ENCODE data around the gene PNMA8B. TPM values are rescaled to one million over a fixed set of nuclear protein-coding genes. Genes with fewer than 3 reads are reported as not detected.

Gene PNMA8B
- total RNA-seq, 1 experiment from 2014 or later, result 0.75 TPM

DNA sequence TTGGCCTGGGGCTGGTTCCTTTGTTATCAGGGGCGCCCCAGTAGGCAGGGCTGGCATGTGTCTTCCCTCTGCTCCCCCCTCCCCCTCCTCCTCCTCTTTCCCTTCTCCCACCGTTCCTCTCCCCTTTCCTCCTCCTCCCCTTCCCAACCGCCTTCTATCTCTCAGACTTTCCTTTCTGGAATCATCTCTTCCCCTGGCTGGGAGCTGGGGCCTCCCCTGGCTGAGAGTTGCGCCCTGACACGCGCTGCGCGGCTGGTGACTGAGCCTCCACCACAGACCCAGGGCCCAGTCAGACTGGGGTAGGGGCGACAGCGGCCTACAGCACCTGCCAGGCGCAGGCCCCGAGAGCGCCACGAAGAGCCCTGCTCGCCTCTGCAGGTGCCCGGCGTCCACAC, 2.8 kb downstream of the PNMA8B start:
- H3K36me3 ChIP-seq (ENCODE audit: insufficient read depth, low read length, poor library complexity, severe bottlenecking), result no peaks in the 10 kb centered on the region
- H3K9me3 ChIP-seq (ENCODE audit: low read depth, low read length, poor library complexity, severe bottlenecking), result no peaks in the 10 kb centered on the region
- BruUV-seq (replicated peaks), result no TSS peak
- no peak for DNase-seq (ENCODE audit: low spot score)
- ChIA-PET POLR2A (ENCODE audit: low non-redundant PET) (no interaction called here), CTCF (no interaction called here)
- H3K27ac ChIP-seq (ENCODE audit: low read depth, low read length, poor library complexity, severe bottlenecking), result no peak overlapping the region
- no peaks in the 10 kb centered on the region for H3K27me3 ChIP-seq (replicated peaks; ENCODE audit: insufficient read depth, low read depth, low read length, poor library complexity)
- H3K4me1 ChIP-seq (ENCODE audit: insufficient read depth, low read length, poor library complexity, severe bottlenecking), result peaks cover 7% of the 10 kb centered on the region
- intact Hi-C loops (cut with micrococcal nuclease; ENCODE audit: unreplicated experiment), result no loop called here
- TF ChIP-seq, protein P1, sequence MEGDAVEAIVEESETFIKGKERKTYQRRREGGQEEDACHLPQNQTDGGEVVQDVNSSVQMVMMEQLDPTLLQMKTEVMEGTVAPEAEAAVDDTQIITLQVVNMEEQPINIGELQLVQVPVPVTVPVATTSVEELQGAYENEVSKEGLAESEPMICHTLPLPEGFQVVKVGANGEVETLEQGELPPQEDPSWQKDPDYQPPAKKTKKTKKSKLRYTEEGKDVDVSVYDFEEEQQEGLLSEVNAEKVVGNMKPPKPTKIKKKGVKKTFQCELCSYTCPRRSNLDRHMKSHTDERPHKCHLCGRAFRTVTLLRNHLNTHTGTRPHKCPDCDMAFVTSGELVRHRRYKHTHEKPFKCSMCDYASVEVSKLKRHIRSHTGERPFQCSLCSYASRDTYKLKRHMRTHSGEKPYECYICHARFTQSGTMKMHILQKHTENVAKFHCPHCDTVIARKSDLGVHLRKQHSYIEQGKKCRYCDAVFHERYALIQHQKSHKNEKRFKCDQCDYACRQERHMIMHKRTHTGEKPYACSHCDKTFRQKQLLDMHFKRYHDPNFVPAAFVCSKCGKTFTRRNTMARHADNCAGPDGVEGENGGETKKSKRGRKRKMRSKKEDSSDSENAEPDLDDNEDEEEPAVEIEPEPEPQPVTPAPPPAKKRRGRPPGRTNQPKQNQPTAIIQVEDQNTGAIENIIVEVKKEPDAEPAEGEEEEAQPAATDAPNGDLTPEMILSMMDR (conservative IDR thresholded peaks at IDR 0.05; ENCODE audit: low read depth, low read length), result no peak
- no peak for TF ChIP-seq EZH2 (IDR thresholded peaks at IDR 0.05; ENCODE audit: borderline replicate concordance, low read depth, low read length, poor library complexity, severe bottlenecking)
- no peak overlapping the region for H3K4me3 ChIP-seq (ENCODE audit: low read depth, low read length, poor library complexity, severe bottlenecking)

DNA sequence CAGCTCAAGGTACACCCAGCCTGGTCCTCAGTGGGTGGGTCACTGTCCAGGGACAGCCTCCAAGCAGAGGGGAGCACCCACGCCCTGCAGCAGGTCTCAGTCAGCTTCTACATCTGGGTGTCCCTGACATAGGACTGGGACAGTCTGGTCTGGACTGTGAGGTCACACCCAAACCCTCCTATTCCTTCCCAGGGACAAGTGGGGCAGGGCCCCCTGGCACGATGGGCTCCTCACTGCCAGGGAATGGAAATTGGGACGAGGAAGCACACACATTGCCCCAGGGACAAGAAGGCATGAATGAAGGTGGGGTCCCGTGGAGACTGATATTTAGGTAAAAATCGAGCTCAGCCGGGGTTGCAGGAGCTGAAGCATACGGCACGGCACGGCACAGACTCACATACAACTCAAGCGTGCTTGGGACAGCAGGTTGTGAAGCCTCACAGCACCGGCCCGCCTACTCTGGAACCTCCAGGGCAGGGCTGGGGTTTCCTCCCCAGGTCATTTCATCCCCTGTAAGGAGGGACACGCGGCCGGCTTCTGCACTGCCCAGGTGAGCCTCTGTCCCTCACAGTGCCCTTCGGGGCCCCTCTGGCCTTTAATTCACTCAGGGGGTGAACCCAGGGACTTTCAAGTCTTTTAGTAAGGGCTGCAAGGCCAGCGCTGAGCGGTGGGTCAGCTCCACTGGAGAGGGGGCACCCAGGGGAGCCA, 3.5 kb downstream of the PNMA8B start:
- Histone ChIP-seq H3K36me3 (ENCODE audit: insufficient read depth, low read length, poor library complexity, severe bottlenecking) (no peaks in the 10 kb centered on the region), H3K4me1 (ENCODE audit: insufficient read depth, low read length, poor library complexity, severe bottlenecking) (peaks cover 7% of the 10 kb centered on the region), H3K27me3 (replicated peaks; ENCODE audit: insufficient read depth, low read depth, low read length, poor library complexity) (no peaks in the 10 kb centered on the region), H3K9me3 (ENCODE audit: low read depth, low read length, poor library complexity, severe bottlenecking) (no peaks in the 10 kb centered on the region), H3K4me3 (ENCODE audit: low read depth, low read length, poor library complexity, severe bottlenecking) (no peak overlapping the region), H3K27ac (ENCODE audit: low read depth, low read length, poor library complexity, severe bottlenecking) (no peak overlapping the region)
- intact Hi-C loops (cut with micrococcal nuclease; ENCODE audit: unreplicated experiment), result no loop called here
- TF ChIP-seq EZH2 (IDR thresholded peaks at IDR 0.05; ENCODE audit: borderline replicate concordance, low read depth, low read length, poor library complexity, severe bottlenecking), result no peak
- TF ChIP-seq, protein P1 (conservative IDR thresholded peaks at IDR 0.05; ENCODE audit: low read depth, low read length), result no peak
- ChIA-PET POLR2A (ENCODE audit: low non-redundant PET) (no interaction called here), CTCF (interaction anchor here (0.5 to 0.6 kb wide), 3 partner anchors 87 to 123 kb away, joined by 4 to 9 read pairs (median 9); no protein-coding TSS in a partner anchor)
- BruUV-seq (replicated peaks), result no TSS peak
- no peak for DNase-seq (ENCODE audit: low spot score)

DNA sequence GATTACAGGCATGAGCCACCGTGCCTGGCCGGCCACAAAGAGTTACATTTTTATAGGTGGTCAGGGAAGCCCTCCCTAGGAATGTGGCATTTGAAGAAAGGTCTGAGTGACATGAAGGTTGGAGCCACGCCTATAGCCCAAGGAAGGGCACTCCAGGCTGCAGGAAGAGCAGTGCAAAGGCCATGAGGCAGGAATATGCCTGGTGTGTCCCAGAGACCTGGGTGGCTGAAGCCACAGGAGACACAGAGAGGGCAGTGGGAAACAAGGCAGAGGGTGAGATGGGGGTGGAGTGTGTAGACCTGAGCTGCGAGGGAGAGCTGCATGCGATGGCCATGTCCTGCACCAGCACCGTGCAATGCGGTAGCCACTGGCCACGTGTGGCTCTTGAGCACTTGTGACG, 4.9 kb downstream of the PNMA8B start:
- Histone ChIP-seq H3K36me3 (ENCODE audit: insufficient read depth, low read length, poor library complexity, severe bottlenecking) (no peaks in the 10 kb centered on the region), H3K9me3 (ENCODE audit: low read depth, low read length, poor library complexity, severe bottlenecking) (no peaks in the 10 kb centered on the region), H3K27ac (ENCODE audit: low read depth, low read length, poor library complexity, severe bottlenecking) (no peak overlapping the region), H3K4me1 (ENCODE audit: insufficient read depth, low read length, poor library complexity, severe bottlenecking) (peaks cover 4% of the 10 kb centered on the region), H3K27me3 (replicated peaks; ENCODE audit: insufficient read depth, low read depth, low read length, poor library complexity) (no peaks in the 10 kb centered on the region), H3K4me3 (ENCODE audit: low read depth, low read length, poor library complexity, severe bottlenecking) (no peak overlapping the region)
- BruUV-seq (replicated peaks), result no TSS peak
- CTCF ChIA-PET, result no interaction called here
- POLR2A ChIA-PET (ENCODE audit: low non-redundant PET), result no interaction called here
- TF ChIP-seq, protein P1 (conservative IDR thresholded peaks at IDR 0.05; ENCODE audit: low read depth, low read length), result no peak
- no peak for TF ChIP-seq EZH2 (IDR thresholded peaks at IDR 0.05; ENCODE audit: borderline replicate concordance, low read depth, low read length, poor library complexity, severe bottlenecking)
- intact Hi-C loops (cut with micrococcal nuclease; ENCODE audit: unreplicated experiment), result no loop called here
- DNase-seq (ENCODE audit: low spot score), result no peak
